Pancreas (tissue), 10 donors: ENCODE measurements around the gene CACNA2D2. TPM values are rescaled to one million over a fixed set of nuclear protein-coding genes. Genes with fewer than 3 reads are reported as not detected.

Experiments used
- ATAC-seq, 4 donors: fragments of 200-7000 bp; cut with Tn5 transposase; one replicate each; pipeline versions ENCODE4 v1.8.0 to v1.9.1; 2020; ENCODE audit warnings: mild to moderate bottlenecking in 4 of 4, moderate library complexity in 4 of 4
- DNase-seq, 6 donors: peaks; one replicate each; pipeline ENCODE4 v3.0.0-alpha.2; 2020
- FAIRE-seq: peaks from 2 replicates; lab custom pipeline; 2012; peaks lifted over from hg19 to GRCh38; lab: Jason Lieb, UNC
- H3K27ac ChIP-seq, 4 donors: fragments of 200-600 bp; sonication (generic); 1 replicate in 3 of 4; 2 replicates in 1 of 4; pipeline versions ENCODE4 v1.5.0 to v1.8.0; 2020
- H3K27me3 ChIP-seq, 4 donors: fragments of 200-600 bp; one replicate each; pipeline ENCODE4 v1.8.0; 2021
- H3K36me3 ChIP-seq, 3 donors: fragments of 200-600 bp; sonication (generic) in 1 of 3; one replicate each; pipeline versions ENCODE4 v1.5.0 to v1.8.0; 2020 to 2021
- H3K4me1 ChIP-seq, 3 donors: fragments of 200-600 bp; one replicate each; pipeline ENCODE4 v1.8.0; 2021
- H3K4me3 ChIP-seq, 4 donors: fragments of 200-600 bp; sonication (generic) in 2 of 4; one replicate each; pipeline versions ENCODE4 v1.5.0 to v1.8.0; 2020 to 2021
- H3K9me3 ChIP-seq, 4 donors: fragments of 200-600 bp; one replicate each; pipeline ENCODE4 v1.8.0; 2021
- WGBS, 2 donors: extraction: QIAGEN DNeasy Blood & Tissue Kit; methylation state at CpG; one replicate each; pipeline ENCODE4 v1.1.7; 2013; 5-methylcytosine and 5-hydroxymethylcytosine counted together
- intact Hi-C, 3 donors: fragments of 100-400 bp; cut with DNase I; formaldehyde crosslinking; loops; one replicate each; pipeline versions ENCODE4 v1.11.1 to v1.14.2; 2022
- polyA plus RNA-seq, 2 donors: library from polyadenylated mRNA; stranded (reverse); fragments of 200-250 nt; gene quantifications; one replicate each; pipeline ENCODE4 v1.2.3, GENCODE V29; 2013
- total RNA-seq, 6 donors: library from RNA; stranded (reverse); fragmentation: NEBNext Ultra II Directional in 4 of 6; extraction: Animal tissue kit (Norgen Biotek cat#: 25700) in 4 of 6; gene quantifications; one replicate each; pipeline versions ENCODE4 v1.2.1 to v1.2.4, GENCODE V29; 2021 to 2023
- TF ChIP-seq, protein P1 (sequence below), 4 donors: fragments of 200-600 bp; sonication (generic) in 3 of 4; IDR thresholded peaks; one replicate each; pipeline versions ENCODE4 v1.5.0 to v1.8.0; 2021; ENCODE audit warnings: antibody characterized with exemption in 4 of 4
- donor health status: healthy with polysubstance abuse.
- donor health status: DM: no; HTN: no; CAD: no; lungs with moderate emphysema.
- donor health status: DM: no; HTN: no; CAD: no.
- donor health status: control.
- donor health status: control.
- donor health status: Bipolar disorder and iron deficiency.
- donor health status: DM: yes; HTN: yes; CAD: no.
- donor health status: DM: no; HTN: no; CAD: no.
- donor health status: DM: no; HTN: no; CAD: no.
- donor health status: DM: yes; HTN: yes; CAD: no.

The CACNA2D2 gene
- total and polyA plus RNA-seq, 8 donors, result 1.1 to 19.5 (median 3.3) TPM

- ATAC-seq (no peak), DNase-seq (no peak), FAIRE-seq (no peak)
- Histone ChIP-seq H3K27ac (no peak overlapping the region), H3K9me3 (no peaks in the 10 kb centered on the region), H3K4me3 (no peak overlapping the region), H3K36me3 (no peaks in the 10 kb centered on the region), H3K27me3 (no peaks in the 10 kb centered on the region), H3K4me1 (no peaks in the 10 kb centered on the region)
- TF ChIP-seq, protein P1, sequence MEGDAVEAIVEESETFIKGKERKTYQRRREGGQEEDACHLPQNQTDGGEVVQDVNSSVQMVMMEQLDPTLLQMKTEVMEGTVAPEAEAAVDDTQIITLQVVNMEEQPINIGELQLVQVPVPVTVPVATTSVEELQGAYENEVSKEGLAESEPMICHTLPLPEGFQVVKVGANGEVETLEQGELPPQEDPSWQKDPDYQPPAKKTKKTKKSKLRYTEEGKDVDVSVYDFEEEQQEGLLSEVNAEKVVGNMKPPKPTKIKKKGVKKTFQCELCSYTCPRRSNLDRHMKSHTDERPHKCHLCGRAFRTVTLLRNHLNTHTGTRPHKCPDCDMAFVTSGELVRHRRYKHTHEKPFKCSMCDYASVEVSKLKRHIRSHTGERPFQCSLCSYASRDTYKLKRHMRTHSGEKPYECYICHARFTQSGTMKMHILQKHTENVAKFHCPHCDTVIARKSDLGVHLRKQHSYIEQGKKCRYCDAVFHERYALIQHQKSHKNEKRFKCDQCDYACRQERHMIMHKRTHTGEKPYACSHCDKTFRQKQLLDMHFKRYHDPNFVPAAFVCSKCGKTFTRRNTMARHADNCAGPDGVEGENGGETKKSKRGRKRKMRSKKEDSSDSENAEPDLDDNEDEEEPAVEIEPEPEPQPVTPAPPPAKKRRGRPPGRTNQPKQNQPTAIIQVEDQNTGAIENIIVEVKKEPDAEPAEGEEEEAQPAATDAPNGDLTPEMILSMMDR (IDR thresholded peaks at IDR 0.05), result no peak
- 53 to 67% methylated on average over 8 of the region's 8 CpGs for WGBS, 2 donors
- intact Hi-C loops, result no loop called here
Observed at GRCh38 chr3:50372349-50372748, 131.1 kb downstream of the CACNA2D2 start.

DNA sequence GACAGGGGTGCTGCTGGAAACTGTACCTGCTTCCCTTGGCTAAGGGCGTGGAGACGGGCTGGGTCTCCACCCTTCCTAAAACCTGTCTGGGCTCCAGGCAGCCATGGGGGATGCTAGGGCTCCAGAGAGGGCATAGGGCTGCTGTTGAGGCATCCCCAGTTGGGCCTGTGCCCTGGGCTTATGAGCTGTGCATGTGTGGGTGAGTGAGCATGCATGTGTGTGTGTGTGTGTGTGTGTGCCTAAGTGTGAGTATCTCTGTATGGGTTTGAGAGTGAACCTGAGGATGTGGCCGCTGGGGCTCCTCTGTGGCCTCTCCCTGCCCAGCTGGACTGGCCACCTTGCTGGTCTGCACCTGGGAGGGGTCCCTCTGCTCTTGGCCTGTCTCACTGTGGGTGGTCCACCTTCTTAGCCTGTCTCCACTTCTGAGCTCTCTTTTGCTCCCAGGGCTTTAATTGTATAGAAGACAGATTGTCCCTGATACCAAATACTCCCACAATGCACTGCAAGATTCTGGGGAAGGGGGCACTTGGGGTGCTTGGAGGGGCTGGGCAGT lies 132.2 kb downstream of the CACNA2D2 start:
- intact Hi-C loops, result no loop called here
- DNase-seq, result no peak
- Histone ChIP-seq H3K36me3 (no peaks in the 10 kb centered on the region), H3K4me1 (peaks cover 0 to 4% (median 0%) of the 10 kb centered on the region in 3 donors), H3K27me3 (no peaks in the 10 kb centered on the region), H3K9me3 (no peaks in the 10 kb centered on the region), H3K27ac (no peak overlapping the region), H3K4me3 (no peak overlapping the region)
- no peak for FAIRE-seq
- TF ChIP-seq, protein P1 (IDR thresholded peaks at IDR 0.05), result no peak
- ATAC-seq, result no peak
- 85% methylated on average over 3 of the region's 3 CpGs for WGBS, 2 donors

DNA sequence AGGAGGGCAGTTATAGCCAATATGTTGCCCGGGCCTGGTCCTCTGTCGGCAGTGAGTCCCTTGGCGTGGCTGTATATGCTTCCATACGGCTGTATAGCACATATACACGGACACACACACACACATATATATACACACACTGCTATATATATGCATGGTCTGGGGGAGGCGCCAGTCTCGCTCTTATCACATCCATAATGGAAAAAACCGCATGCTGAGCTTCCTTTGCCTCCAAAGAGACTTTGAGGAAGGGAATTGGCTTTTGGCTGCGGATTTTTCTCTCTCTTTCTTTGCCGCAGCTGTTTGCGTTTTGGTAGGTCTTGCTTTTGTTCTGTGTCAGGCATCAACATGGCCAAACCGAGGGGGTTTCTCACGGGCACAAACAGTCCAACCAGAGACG lies 132.8 kb downstream of the CACNA2D2 start:
- TF ChIP-seq, protein P1 (IDR thresholded peaks at IDR 0.05), result no peak
- Histone ChIP-seq H3K9me3 (no peaks in the 10 kb centered on the region), H3K36me3 (no peaks in the 10 kb centered on the region), H3K4me1 (peaks cover 0 to 10% (median 0%) of the 10 kb centered on the region in 3 donors), H3K4me3 (no peak overlapping the region), H3K27me3 (no peaks in the 10 kb centered on the region), H3K27ac (no peak overlapping the region)
- intact Hi-C loops, result no loop called here
- FAIRE-seq (no peak), ATAC-seq (no peak), DNase-seq (no peak)
- WGBS, 2 donors, result 51 to 61% methylated on average over 14 of the region's 14 CpGs

GRCh38 chr3:50369012-50369670 lies 134.3 kb downstream of the CACNA2D2 start:
- DNase-seq, result no peak
- Histone ChIP-seq H3K9me3 (no peaks in the 10 kb centered on the region), H3K4me3 (no peak overlapping the region), H3K27ac (no peak overlapping the region), H3K4me1 (peaks cover 0 to 10% (median 4%) of the 10 kb centered on the region in 3 donors), H3K36me3 (no peaks in the 10 kb centered on the region), H3K27me3 (no peaks in the 10 kb centered on the region)
- no peak for FAIRE-seq
- TF ChIP-seq, protein P1 (IDR thresholded peaks at IDR 0.05), result no peak
- ATAC-seq, result no peak
- WGBS, 2 donors, result 49 to 59% methylated on average over 9 of the region's 9 CpGs
- intact Hi-C loops, result no loop called here

GRCh38 chr3:50365842-50366220 lies 137.6 kb downstream of the CACNA2D2 start:
- Histone ChIP-seq H3K4me1 (peaks cover 0 to 10% (median 4%) of the 10 kb centered on the region in 3 donors), H3K27ac (peak overlapping the region in 1 of 4 donors; percentile 63), H3K9me3 (no peaks in the 10 kb centered on the region), H3K27me3 (no peaks in the 10 kb centered on the region), H3K36me3 (no peaks in the 10 kb centered on the region), H3K4me3 (peak overlapping the region; percentile 41 to 79 (median 64))
- no peak for DNase-seq
- TF ChIP-seq, protein P1 (IDR thresholded peaks at IDR 0.05), result no peak
- WGBS, 2 donors, result 65 to 68% methylated on average over 5 of the region's 5 CpGs
- ATAC-seq, result no peak
- intact Hi-C loops, result no loop called here
- no peak for FAIRE-seq
